Activated CD4-positive, CD25-positive, alpha-beta regulatory T cell treated with anti-CD3 and anti-CD28 coated beads, Interleukin-2, amount 50 U/mL, for 24 hours (primary cell): Measurements from ENCODE around the gene GNA15.
"Not testable (repeated sequence)": the region's sequence is repeated elsewhere in the genome, so short reads cannot be mapped to it uniquely, and the experiment has no call there.

Experiments
- ATAC-seq, 2 donors: fragments of 150-1000 bp; cut with Tn5 transposase; one replicate each; pipeline ENCODE4 v1.10.0; 2021; ENCODE audit warnings: mild to moderate bottlenecking in 1 of 2, moderate library complexity in 1 of 2

Gene GNA15

DNA sequence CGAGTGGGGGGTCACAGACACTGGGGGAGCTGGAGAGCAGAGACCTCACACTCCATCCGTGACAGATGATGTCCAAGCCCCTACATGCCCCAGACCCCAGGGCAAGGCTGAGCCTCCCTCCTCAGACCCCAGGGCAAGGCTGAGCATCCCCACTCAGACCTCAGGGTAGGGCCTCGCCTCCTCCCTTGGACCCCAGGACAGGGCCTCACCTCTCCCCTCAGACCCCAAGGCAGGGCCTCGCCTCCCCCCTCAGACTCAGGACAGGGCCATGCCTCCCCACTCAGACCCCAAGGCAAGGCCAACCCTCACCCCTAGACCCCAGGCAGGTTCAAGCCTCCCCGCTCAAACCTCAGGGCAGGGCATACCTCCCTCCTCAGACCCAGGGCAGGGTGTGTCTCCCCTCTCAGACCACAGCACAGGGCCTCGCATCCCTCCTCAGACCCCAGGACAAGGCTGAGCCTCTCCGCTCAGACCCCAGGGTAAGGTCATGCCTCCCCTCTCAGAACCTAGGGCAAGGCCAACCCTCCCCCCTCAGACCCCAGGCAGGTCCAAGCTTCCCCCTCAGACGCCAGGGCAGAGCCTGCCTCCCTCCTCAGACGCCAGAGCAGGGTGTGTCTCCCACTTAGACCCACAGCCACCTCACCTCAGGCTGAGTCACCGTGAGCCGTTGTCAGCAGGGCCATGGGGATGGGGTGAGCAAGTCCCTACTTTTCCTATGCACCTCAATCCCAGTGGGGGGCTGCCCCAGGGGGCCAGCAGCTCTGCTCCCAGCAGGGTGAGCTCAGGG lies 41.1 kb downstream of the GNA15 start:
- ATAC-seq = peak; percentile 69 to 79

GRCh38 chr19:3178377-3178972 lies 42.6 kb downstream of the GNA15 start, which contains the start of gene S1PR4:
Gene S1PR4 (plus strand): TSS chr19:3178769. CDS start chr19:3178793, 24 bp downstream.
- ATAC-seq = peak; percentile 52 to 65

GRCh38 chr19:3178973-3179738 lies 43.3 kb downstream of the GNA15 start:
- ATAC-seq = peak; percentile 9 to 10

DNA sequence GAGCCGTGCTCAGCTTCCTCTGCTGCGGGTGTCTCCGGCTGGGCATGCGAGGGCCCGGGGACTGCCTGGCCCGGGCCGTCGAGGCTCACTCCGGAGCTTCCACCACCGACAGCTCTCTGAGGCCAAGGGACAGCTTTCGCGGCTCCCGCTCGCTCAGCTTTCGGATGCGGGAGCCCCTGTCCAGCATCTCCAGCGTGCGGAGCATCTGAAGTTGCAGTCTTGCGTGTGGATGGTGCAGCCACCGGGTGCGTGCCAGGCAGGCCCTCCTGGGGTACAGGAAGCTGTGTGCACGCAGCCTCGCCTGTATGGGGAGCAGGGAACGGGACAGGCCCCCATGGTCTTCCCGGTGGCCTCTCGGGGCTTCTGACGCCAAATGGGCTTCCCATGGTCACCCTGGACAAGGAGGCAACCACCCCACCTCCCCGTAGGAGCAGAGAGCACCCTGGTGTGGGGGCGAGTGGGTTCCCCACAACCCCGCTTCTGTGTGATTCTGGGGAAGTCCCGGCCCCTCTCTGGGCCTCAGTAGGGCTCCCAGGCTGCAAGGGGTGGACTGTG lies 44.0 kb downstream of the GNA15 start:
- peak; percentile 24 to 29 for ATAC-seq

GRCh38 chr19:3183721-3184641 lies 48.1 kb downstream of the GNA15 start:
- ATAC-seq = no peak

- ATAC-seq = peak; percentile 39 to 45
Measured at GRCh38 chr19:3184847-3185460, 49.1 kb downstream of the GNA15 start.

DNA sequence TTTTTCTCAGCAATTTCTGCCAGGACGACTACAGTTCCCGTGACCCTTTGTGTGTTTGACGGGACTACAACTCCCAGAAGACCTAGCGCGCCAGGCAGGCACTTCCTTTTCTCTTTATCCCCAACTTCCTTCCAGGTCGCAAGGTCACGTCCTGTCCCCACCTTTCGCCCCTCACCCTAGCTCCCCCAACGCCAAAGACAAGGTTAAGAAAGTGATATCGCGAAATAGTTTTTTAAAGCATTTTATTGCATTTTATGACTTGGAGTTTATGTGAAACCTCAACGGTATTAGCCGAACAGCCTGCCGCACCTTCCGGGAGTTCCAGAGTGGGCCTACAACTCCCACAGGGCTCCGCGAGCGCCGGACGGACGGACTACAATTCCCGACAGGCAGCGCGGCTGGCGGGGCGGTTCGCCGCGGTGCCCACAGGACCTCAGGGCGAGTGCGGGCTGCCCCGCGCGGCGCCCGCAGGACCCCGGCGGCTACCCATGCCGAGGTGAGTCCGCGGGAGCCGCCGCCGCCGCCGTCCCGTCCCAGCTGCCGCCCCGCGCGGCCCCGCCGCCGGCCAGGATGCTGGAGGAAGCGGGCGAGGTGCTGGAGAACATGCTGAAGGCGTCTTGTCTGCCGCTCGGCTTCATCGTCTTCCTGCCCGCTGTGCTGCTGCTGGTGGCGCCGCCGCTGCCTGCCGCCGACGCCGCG lies 49.8 kb downstream of the GNA15 start, which contains the start of gene NCLN:
Gene NCLN (plus strand): TSS at position 470 of the 699 bp plus-strand sequence. CDS start 101 bp downstream, at position 571.
- ATAC-seq = peak; percentile 89 to 91

DNA sequence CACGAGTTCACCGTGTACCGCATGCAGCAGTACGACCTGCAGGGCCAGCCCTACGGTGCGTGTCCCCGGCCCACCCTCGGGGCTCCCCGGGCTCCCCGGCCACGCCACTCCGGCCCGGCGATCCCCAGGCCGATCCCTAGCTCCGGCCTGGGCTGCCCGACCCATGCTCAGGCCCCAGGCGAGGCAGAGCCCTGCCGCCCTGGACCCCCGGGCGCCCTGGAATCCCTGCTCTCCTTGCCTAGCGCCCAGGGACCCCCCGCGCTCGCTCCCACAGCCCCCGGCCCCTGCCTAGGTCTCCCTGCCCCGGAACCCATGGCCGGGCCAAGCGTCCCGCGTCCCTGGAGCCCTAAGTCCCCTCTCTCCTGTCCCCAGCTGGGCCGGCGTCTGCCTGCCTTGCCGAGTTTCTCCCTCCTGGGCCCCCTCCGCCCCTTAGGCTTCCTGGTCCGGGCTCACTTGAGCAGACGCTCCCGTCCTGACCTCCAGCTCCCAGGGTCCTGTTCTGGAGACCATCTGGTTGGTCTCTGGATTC lies 50.4 kb downstream of the GNA15 start:
- peak in 1 of 2 donors; percentile 36 for ATAC-seq

DNA sequence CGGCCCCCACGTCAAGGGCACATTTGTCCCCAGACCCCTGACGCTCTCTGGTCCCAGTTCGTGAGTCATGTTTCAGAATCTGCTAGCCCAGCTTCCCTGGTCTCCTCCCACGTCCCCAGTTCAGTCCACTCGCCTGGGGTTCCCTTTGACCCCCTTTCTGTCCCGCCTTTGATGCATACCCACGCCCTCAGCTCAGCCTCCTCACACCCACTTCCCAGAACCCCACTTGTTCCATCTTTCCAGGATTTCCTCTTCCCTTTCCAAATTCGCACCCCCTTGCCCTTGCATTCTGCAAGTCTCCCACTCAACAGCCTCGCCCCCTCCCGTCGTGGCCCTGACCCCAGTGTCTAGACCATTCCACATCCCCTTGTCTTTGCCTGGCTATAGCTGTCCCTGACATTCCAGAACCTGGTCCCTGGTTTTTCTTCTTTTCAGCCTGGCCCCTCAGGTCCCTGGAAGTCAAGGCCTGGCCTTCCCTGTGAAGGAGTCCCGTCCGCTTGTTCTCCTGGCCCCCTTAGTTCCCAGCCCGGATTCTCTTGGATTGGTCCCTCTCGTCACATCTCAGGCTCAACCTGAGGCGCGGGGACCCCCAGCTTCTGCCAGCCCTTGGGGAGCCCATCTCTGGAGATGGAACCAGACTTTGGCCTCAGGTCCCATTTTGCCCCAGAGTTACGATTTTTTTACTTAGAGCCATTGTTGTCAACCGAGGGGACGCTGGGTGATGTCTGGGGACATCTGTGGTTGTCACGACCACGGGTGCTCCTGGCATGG lies 51.2 kb downstream of the GNA15 start:
- ATAC-seq = no peak

GRCh38 chr19:3187662-3188511 lies 52.1 kb downstream of the GNA15 start:
- no peak for ATAC-seq

- ATAC-seq = no peak
Measured at GRCh38 chr19:3188627-3189596, 53.1 kb downstream of the GNA15 start.

DNA sequence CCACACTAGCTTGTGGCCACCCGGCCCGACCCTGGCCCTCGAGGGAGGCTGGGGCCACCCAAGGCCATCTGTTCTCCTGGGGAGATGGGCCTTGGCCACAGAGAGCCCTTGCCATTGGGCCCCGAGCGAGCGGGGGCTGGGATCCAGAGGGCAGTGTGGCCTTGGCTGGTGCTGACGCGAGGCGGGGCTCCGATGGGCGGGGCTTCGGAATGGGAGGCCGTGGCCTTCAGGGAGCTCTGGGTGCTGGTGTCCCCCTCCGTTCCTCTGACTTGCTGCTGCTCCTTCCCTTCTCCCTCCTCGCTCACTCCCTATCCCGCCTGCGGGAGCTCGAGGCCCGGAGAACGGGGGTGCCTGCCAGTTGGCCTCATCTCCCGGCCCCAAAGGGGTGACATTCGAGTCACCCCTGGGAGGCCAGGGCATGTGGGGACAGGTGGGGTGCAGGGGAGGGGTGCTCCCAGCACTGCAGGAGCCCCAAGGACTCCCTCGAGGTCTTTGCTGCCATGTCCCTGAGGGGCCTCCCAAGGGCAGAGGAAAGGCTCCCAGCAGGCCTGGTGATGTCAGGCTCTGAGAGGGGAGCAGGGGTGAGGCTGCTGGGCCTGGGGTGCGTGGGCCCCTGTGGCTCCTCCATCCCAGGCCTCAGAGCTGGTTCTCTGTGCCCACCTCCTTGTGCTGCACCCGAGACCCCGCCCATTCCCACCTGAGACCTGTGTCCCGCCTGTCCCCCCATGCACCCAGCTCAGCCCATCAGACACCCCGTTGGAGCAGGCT lies 54.1 kb downstream of the GNA15 start:
- ATAC-seq = no peak

- ATAC-seq = no peak
Measured at GRCh38 chr19:3190470-3190770, 54.6 kb downstream of the GNA15 start.

GRCh38 chr19:3190921-3191805 lies 55.3 kb downstream of the GNA15 start:
- no peak for ATAC-seq

GRCh38 chr19:3191806-3192104 lies 55.9 kb downstream of the GNA15 start:
- ATAC-seq = not testable (repeated sequence)

- ATAC-seq = no peak
Measured at GRCh38 chr19:3192228-3192635, 56.4 kb downstream of the GNA15 start.
